Activated CD4-positive, alpha-beta T cell treated with anti-CD3 and anti-CD28 coated beads for 24 hours (primary cell): ENCODE results near the gene PSORS1C1.
"Not testable (repeated sequence)": the region's sequence is repeated elsewhere in the genome, so short reads cannot be mapped to it uniquely, and the experiment has no call there.

Experiments used
- DNase-seq, 2 donors: peaks; one replicate each; pipeline ENCODE4 v3.0.0-alpha.2; 2020; ENCODE audit warnings: low read depth in 2 of 2

The PSORS1C1 gene

DNA sequence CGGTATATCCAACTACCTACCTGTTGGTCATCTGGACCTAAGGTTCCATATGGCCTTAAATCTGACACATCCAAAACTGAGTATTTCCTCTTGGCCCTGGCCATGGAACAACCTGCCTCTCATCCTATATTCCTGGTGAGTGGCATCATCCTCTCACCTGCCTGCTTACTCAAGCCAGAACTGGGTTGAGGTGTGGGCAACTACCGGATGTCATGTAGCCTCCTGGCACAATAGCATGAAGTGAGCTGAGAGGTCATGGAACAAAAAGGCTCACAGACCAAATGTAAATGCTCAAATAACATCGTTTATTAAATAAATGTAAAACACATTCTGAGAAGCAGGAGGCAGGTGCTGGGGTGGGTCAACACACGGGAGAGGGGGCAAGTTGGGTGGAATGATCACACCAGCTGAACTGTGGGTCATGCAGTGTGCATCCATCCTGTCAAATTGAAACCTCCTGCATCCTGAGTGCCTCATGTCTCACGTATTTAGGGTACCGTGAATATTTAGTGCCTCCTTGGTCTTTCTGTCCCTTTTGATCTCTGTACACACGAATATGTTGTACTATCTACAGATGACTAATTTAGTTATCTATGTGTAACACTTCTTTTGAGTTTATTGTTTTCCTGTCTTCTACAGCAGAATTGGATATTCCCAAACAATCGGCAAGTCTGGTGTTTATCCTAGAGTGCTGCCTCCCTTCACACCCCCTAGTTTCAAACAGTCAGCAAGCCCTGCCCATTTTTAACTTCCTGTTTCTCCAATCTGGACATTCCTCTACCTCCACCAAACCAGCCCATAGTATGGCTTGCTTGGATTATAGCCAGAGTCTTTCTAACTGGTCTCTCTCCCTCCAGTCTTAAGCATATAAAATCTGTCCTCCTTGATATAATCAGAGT is 63.8 kb downstream of the PSORS1C1 start:
- no peak for DNase-seq

DNA sequence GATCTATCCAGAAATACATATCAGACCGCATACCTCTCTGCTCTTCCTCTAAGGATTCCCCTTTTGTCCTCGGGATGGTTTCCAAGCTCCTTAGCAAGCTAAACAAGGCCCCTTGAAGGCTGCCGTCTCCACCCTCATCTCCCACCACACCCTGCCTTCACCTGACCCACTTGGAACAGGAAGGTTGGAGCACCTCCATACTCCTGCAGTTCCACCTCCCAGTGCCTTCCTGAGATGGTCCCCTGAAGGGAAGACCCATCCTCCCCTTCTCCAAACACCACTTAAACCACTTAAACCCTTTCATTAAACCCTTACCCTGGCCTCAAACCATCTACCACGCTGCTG is 64.4 kb downstream of the PSORS1C1 start:
- no peak for DNase-seq

DNA sequence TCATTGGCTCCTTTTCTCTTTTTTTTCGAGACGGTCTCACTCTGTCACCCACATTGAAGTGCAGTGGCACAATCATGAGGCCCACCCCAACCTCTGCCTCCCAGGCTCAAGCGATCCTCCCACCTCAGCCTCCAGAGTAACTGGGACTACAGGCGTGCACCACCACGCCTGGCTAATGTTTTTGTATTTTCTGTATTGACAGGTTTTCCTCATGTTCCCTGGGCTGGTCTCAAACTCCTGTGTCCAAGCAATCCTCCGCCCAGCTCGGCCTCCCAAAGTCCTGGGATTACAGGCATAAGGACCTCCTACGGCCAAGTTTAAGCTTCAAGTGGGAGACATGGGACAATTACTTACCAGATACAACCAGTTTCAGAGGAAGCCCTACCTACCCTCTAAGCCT is 65.3 kb downstream of the PSORS1C1 start:
- DNase-seq, result no peak

DNA sequence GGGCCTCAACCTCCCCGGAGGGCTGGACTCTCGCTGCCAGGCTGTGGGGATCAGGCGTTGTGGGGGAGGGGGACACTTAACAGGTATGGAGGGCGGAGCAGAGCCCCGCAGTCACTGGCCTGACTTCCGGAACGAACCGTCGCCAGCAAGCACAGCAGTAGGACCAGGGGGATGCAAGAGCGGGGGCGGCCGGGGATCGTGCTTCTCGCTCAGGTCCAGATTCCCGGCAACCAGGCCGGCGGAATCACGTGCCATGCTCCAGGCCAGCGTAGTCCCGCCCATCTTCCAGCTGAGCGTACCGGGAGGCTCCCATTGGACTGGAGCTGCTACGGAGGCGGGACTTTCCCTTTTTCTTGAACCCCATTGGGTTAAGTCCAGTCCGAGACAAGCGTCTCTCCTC is 65.9 kb downstream of the PSORS1C1 start:
- peak in 1 of 2 donors; percentile 43 for DNase-seq

DNA sequence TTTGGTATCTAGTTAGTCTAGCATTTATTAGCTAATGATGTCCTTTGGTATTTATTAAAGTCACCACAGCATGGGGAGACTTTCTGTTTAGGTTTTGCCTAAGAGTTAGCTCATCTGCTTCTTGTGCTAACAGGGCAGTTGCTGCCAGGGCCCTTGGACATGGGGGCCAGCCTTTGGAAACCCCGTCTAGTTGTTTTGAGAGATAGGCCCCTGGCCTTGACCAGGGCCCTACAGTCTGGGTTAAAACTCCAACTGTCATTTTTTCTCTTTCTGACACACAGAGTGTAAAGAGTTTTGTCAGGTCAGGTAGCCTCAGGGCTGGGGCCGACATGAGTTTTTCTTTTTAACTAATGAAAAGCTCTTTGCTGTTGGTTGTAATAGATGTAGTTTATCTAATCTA is 68.7 kb downstream of the PSORS1C1 start:
- DNase-seq, result not testable (repeated sequence)

- DNase-seq, result not testable (repeated sequence)
Measured at GRCh38 chr6:31183859-31184258, 69.3 kb downstream of the PSORS1C1 start.

GRCh38 chr6:31185695-31186051 is 71.1 kb downstream of the PSORS1C1 start:
- DNase-seq, result not testable (repeated sequence)

DNA sequence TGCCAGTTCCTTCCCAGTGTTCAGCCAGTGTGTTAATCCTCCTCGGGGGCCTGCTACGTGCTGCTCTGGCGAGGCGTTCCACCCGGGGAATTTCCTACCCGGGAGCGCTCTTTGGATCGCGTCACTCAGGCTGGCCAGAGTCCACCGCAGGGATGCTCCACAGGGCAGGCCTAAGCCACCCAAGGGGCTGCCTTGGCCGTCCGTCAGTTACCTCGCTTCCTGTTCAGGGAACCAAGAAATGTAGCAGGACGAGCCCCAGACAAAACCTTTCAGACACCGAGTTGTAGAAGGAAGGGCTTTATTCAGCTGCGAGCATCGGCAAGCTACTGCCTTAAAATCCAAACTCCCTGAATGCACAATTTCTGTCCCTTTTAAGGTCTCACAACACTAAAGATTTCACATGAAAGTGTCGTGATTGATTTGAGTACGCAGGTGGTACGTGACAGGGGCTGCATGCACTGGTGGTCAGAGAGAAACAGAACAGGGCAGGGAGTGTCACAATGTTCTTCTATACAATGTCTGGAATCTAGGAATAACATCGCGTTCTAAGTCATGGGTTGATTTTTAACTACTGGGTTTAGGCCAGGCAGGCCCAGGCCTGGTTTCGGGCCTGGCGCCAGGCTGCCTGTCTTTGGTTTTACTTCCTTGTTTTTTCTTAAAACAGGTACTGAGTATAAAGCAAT is 71.6 kb downstream of the PSORS1C1 start:
- no peak for DNase-seq

DNA sequence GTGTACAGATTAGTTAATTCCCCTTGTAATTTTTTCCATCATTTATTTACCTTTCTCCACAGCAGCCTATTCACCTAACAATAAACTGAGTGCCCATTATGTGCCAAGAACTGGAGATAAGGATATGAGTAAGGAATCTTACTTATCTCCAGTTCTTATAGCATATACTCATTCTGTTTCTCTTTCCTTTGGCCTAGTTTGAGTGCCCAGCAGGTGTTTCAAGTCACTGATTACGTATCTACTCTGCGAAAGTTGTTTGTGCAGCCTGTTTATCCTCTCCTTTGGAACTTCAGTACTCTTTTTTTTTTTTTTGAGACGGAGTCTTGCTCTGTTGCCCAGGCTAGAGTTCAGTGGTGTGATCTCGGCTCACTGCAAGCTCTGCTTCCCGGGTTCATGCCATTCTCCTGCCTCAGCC is 73.2 kb downstream of the PSORS1C1 start:
- no peak for DNase-seq

DNA sequence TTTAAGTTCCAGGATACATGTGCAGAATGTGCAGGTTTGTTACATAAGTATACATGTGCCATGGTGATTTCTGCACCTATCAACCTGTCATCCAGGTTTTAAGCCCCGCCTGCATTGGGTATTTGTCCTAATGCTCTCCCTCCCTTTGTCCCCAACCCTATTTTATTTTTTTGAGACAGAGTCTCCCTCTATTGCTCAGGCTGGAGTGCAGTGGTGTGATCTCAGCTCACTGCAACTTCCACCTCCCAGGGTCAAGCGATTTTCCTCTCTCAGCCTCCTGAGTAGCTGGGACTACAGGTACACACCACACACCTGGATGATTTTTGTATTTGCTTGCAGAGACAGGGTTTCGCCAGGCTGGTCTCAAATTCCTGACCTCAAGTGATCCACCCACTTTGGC is 74.6 kb downstream of the PSORS1C1 start:
- not testable (repeated sequence) for DNase-seq
